IMR-90 (cell line): Measurements from ENCODE around the gene UBN2. TPM values are rescaled to one million over a fixed set of nuclear protein-coding genes. Genes with fewer than 3 reads are reported as not detected.

Experiments
- ATAC-seq: fragments of 200-7000 bp; cut with Tn5 transposase; 2 replicates; pipeline ENCODE4 v1.9.1; 2020; ENCODE audit warnings: low read depth, mild to moderate bottlenecking, moderate library complexity
- BruUV-seq: library from RNA; stranded (reverse); fragments of 400-500 nt; replicated peaks from 2 replicates; lab custom pipeline; 2021; lab: Mats Ljungman, UMichigan
- CTCF ChIA-PET: fragments of 300-600 bp; formaldehyde crosslinking; extraction: SDS; loops from one replicate; lab custom pipeline; 2021; ENCODE audit warnings: antibody characterized with exemption; lab: Yijun Ruan, JAX
- POLR2A ChIA-PET: fragments of 300-600 bp; sonication (Branson Sonifier 250); formaldehyde crosslinking; loops from one replicate; lab custom pipeline; 2022; ENCODE audit warnings: antibody characterized with exemption; ENCODE audit not compliant: unreplicated experiment; lab: Charles Lee
- DNase-seq: peaks from one replicate; pipeline ENCODE4 v3.0.0; 2013
- H2AFZ ChIP-seq: replicated peaks from 2 replicates; pipeline ENCODE3; 2013; ENCODE audit warnings: low read length, mild to moderate bottlenecking; ENCODE audit not compliant: poor library complexity
- H2AK5ac ChIP-seq: 2 replicates; pipeline ENCODE4 v1.6.1; 2013; ENCODE audit warnings: low read depth, low read length, inconsistent platforms
- H2AK9ac ChIP-seq: replicated peaks from 2 replicates; pipeline ENCODE3; 2013; ENCODE audit warnings: mild to moderate bottlenecking, low read depth, low read length, moderate library complexity; ENCODE audit not compliant: poor library complexity
- H2BK120ac ChIP-seq: 2 replicates; pipeline ENCODE4 v1.6.1; 2013; ENCODE audit warnings: low read depth, low read length, inconsistent platforms
- H2BK15ac ChIP-seq: 3 replicates; pipeline ENCODE4 v1.6.1; 2013; ENCODE audit warnings: low read depth, low read length, inconsistent platforms
- H2BK20ac ChIP-seq: 2 replicates; pipeline ENCODE4 v1.6.1; 2013; ENCODE audit warnings: low read depth, mild to moderate bottlenecking, inconsistent platforms, low read length, moderate library complexity
- H2BK5ac ChIP-seq: 2 replicates; pipeline ENCODE4 v1.6.1; 2013; ENCODE audit warnings: mild to moderate bottlenecking, low read depth, low read length, inconsistent platforms; ENCODE audit not compliant: poor library complexity, severe bottlenecking
- H3K14ac ChIP-seq: replicated peaks from 2 replicates; pipeline ENCODE4 v1.6.1; 2013; ENCODE audit warnings: low read depth, low read length, inconsistent platforms
- H3K18ac ChIP-seq: 2 replicates; pipeline ENCODE4 v1.6.1; 2013; ENCODE audit warnings: low read depth, low read length, control low read depth
- H3K23ac ChIP-seq: 2 replicates; pipeline ENCODE4 v1.6.1; 2013; ENCODE audit warnings: low read depth, low read length, inconsistent platforms
- H3K27ac ChIP-seq: 2 replicates; pipeline ENCODE4 v1.5.1; 2013; ENCODE audit warnings: mild to moderate bottlenecking, control low read depth, low read length; ENCODE audit not compliant: insufficient read depth
- H3K27me3 ChIP-seq: 2 replicates; pipeline ENCODE4 v1.6.1; 2013; ENCODE audit warnings: low read length; ENCODE audit not compliant: control insufficient read depth, insufficient read depth
- H3K36me3 ChIP-seq: 2 replicates; pipeline ENCODE4 v1.6.1; 2013; ENCODE audit warnings: low read length, mixed read lengths; ENCODE audit not compliant: control insufficient read depth, insufficient read depth
- H3K4ac ChIP-seq: 2 replicates; pipeline ENCODE4 v1.6.1; 2013; ENCODE audit warnings: low read depth, low read length, inconsistent platforms
- H3K4me1 ChIP-seq: 2 replicates; pipeline ENCODE4 v1.6.1; 2013; ENCODE audit warnings: low read length, mixed read lengths; ENCODE audit not compliant: control insufficient read depth, insufficient read depth
- H3K4me2 ChIP-seq: 2 replicates; pipeline ENCODE4 v1.6.1; 2013; ENCODE audit warnings: low read depth, mild to moderate bottlenecking, control low read depth, low read length, moderate library complexity
- H3K4me3 ChIP-seq: 2 replicates; pipeline ENCODE4 v1.5.1; 2013; ENCODE audit warnings: low read depth, mild to moderate bottlenecking, control low read depth, low read length, moderate library complexity; ENCODE audit not compliant: insufficient read depth
- H3K56ac ChIP-seq: 2 replicates; pipeline ENCODE4 v1.6.1; 2013; ENCODE audit warnings: low read length, inconsistent platforms; ENCODE audit not compliant: insufficient read depth; ENCODE audit errors: extremely low read depth
- H3K79me1 ChIP-seq, 2 experiments: 2 replicates each; pipeline ENCODE4 v1.6.1; 2013; ENCODE audit warnings: low read length in 2 of 2, inconsistent platforms in 1 of 2, low read depth in 1 of 2
- H3K9ac ChIP-seq: 2 replicates; pipeline ENCODE4 v1.6.1; 2013; ENCODE audit warnings: low read depth, low read length, control low read depth
- H3K9me1 ChIP-seq: 2 replicates; pipeline ENCODE4 v1.6.1; 2013; ENCODE audit warnings: low read length, inconsistent platforms; ENCODE audit not compliant: insufficient read depth
- H3K9me3 ChIP-seq: 2 replicates; pipeline ENCODE4 v1.6.1; 2013; ENCODE audit warnings: low read length; ENCODE audit not compliant: control insufficient read depth, insufficient read depth
- H4K20me1 ChIP-seq: 2 replicates; pipeline ENCODE4 v1.6.1; 2013; ENCODE audit warnings: low read length, inconsistent platforms; ENCODE audit not compliant: insufficient read depth
- H4K5ac ChIP-seq: 2 replicates; pipeline ENCODE4 v1.6.1; 2013; ENCODE audit warnings: mild to moderate bottlenecking, low read depth, low read length, control low read depth
- H4K8ac ChIP-seq, 2 experiments: 2 replicates each; pipeline ENCODE4 v1.6.1; 2013; ENCODE audit warnings: low read depth in 2 of 2, low read length in 2 of 2, control low read depth in 1 of 2, inconsistent platforms in 1 of 2
- H4K91ac ChIP-seq: 2 replicates; pipeline ENCODE4 v1.6.1; 2013; ENCODE audit warnings: low read depth, low read length, inconsistent platforms; ENCODE audit not compliant: insufficient read depth
- BHLHE40 ChIP-seq: fragments of 150-350 bp; IDR thresholded peaks from 2 replicates; pipeline ENCODE4 v1.6.1; 2016; ENCODE audit warnings: mild to moderate bottlenecking, low read depth, low read length
- CEBPB ChIP-seq: IDR thresholded peaks from 2 replicates; pipeline ENCODE4 v1.6.1; 2012; ENCODE audit warnings: low read depth, low read length, improper control_type of control experiment
- CHD1 ChIP-seq: IDR thresholded peaks from 2 replicates; pipeline ENCODE4 v1.6.1; 2012; ENCODE audit warnings: low read depth, low read length, improper control_type of control experiment
- FOS ChIP-seq: fragments of 150-350 bp; IDR thresholded peaks from 2 replicates; pipeline ENCODE4 v1.6.1; 2016; ENCODE audit warnings: low read depth, low read length
- NFE2L2 ChIP-seq: fragments of 150-350 bp; IDR thresholded peaks from 2 replicates; pipeline ENCODE4 v1.6.1; 2016; ENCODE audit warnings: low read depth, mild to moderate bottlenecking, low read length
- RFX5 ChIP-seq: IDR thresholded peaks from 2 replicates; pipeline ENCODE4 v1.8.0; 2012; ENCODE audit warnings: low read depth, mild to moderate bottlenecking, low read length, moderate library complexity
- USF2 ChIP-seq: fragments of 150-350 bp; IDR thresholded peaks from 2 replicates; pipeline ENCODE4 v1.6.1; 2017; ENCODE audit warnings: mild to moderate bottlenecking, antibody characterized with exemption, low read length, low read depth
- WGBS, 2 experiments: methylation state at CpG; one replicate each; pipeline versions ENCODE4 v1.1.5 to v1.1.7; 2013; ENCODE audit warnings: missing lambda C conversion rate in 2 of 2; ENCODE audit not compliant: insufficient read length in 1 of 2; ENCODE audit errors: extremely low coverage in 2 of 2; 5-methylcytosine and 5-hydroxymethylcytosine counted together
- dilution Hi-C: fragments of 300-500 bp; cut with HindIII; formaldehyde crosslinking; loops from one replicate; pipeline ENCODE4 v1.14.3; 2018; ENCODE audit warnings: low sequenced_read_pairs; ENCODE audit not compliant: unreplicated experiment
- in situ Hi-C: fragments of 300-500 bp; cut with MboI; formaldehyde crosslinking; loops from 3 replicates; pipeline ENCODE4 v1.14.3; 2019; ENCODE audit warnings: low sequenced_read_pairs, inconsistent platforms, mixed read lengths
- intact Hi-C: fragments of 100-400 bp; cut with micrococcal nuclease; formaldehyde crosslinking; loops from 2 replicates; pipeline ENCODE4 v1.10.0; 2022
- polyA plus RNA-seq, 3 experiments: library from polyadenylated mRNA; depleted of rRNA; stranded (reverse); fragments of >200 nt; gene quantifications; 2 replicates each; pipeline ENCODE4 v1.2.3, GENCODE V29; 2012; ENCODE audit warnings: low replicate concordance in 1 of 3
- total RNA-seq: library from RNA; depleted of rRNA; stranded (reverse); fragments of >200 nt; gene quantifications from 2 replicates; pipeline ENCODE4 v1.2.3, GENCODE V29; 2012

Gene UBN2
- total and polyA plus RNA-seq, 2 of the 4 experiments (the other 2 are of a cell fraction) = 1.6 to 2.3 TPM

GRCh38 chr7:139242741-139243281, 11.8 kb downstream of the UBN2 start:
- no peak overlapping the region for H2BK120ac ChIP-seq
- DNase-seq (peak; percentile 71), ATAC-seq (peak; percentile 85)
- no peaks in the 10 kb centered on the region; the same call in 1 of the 2 replicates for H3K9me1 ChIP-seq
- no peak overlapping the region for H2BK5ac ChIP-seq
- dilution Hi-C loops (no loop called here), intact Hi-C loops (no loop called here), in situ Hi-C loops (no loop called here)
- TF ChIP-seq BHLHE40 (0 out of 2 replicates have a peak, but pooled peaks have one; percentile 11), CEBPB (peak; percentile 84), FOS (peak; percentile 63; the same call in 1 of the 2 replicates), NFE2L2 (no peak), RFX5 (no peak), USF2 (no peak), CHD1 (no peak)
- peaks cover 9% of the 10 kb centered on the region for H3K36me3 ChIP-seq
- H2AFZ ChIP-seq = no peak overlapping the region
- H3K9ac ChIP-seq = no peak overlapping the region
- H3K4ac ChIP-seq = no peak overlapping the region
- H3K4me3 ChIP-seq = no peak overlapping the region
- ChIA-PET CTCF (no interaction called here), POLR2A (no interaction called here)
- no peak overlapping the region for H4K8ac ChIP-seq
- no CpG with 5 or more reads among the region's 1 CpG for WGBS, 2 experiments
- no peak overlapping the region for H3K18ac ChIP-seq
- H2BK20ac ChIP-seq = no peak overlapping the region
- H3K9me3 ChIP-seq = no peaks in the 10 kb centered on the region
- H3K27me3 ChIP-seq = no peaks in the 10 kb centered on the region
- no peak overlapping the region for H3K14ac ChIP-seq
- no peak overlapping the region for H3K23ac ChIP-seq
- peaks cover 2% of the 10 kb centered on the region; the same call in 1 of the 2 replicates for H3K4me1 ChIP-seq
- H4K91ac ChIP-seq = no peak overlapping the region
- peaks cover 0 to 23% of the 10 kb centered on the region in 2 experiments; a peak in 3 of 4 replicates for H3K79me1 ChIP-seq
- H3K27ac ChIP-seq = no peak overlapping the region
- no peak overlapping the region for H2AK9ac ChIP-seq
- H2BK15ac ChIP-seq = no peak overlapping the region
- H4K5ac ChIP-seq = no peak overlapping the region
- H2AK5ac ChIP-seq = no peak overlapping the region
- H4K20me1 ChIP-seq = no peaks in the 10 kb centered on the region
- H3K56ac ChIP-seq = no peak overlapping the region
- no peak overlapping the region for H3K4me2 ChIP-seq
- BruUV-seq = no TSS peak
